ENCODE measurements around the gene BPTF.
A peak's percentile ranks its signal among the peaks of the same experiment; 100 is the strongest.
"Not testable (repeated sequence)": the region's sequence is repeated elsewhere in the genome, so short reads cannot be mapped to it uniquely, and the experiment has no call there.

The BPTF gene

DNA sequence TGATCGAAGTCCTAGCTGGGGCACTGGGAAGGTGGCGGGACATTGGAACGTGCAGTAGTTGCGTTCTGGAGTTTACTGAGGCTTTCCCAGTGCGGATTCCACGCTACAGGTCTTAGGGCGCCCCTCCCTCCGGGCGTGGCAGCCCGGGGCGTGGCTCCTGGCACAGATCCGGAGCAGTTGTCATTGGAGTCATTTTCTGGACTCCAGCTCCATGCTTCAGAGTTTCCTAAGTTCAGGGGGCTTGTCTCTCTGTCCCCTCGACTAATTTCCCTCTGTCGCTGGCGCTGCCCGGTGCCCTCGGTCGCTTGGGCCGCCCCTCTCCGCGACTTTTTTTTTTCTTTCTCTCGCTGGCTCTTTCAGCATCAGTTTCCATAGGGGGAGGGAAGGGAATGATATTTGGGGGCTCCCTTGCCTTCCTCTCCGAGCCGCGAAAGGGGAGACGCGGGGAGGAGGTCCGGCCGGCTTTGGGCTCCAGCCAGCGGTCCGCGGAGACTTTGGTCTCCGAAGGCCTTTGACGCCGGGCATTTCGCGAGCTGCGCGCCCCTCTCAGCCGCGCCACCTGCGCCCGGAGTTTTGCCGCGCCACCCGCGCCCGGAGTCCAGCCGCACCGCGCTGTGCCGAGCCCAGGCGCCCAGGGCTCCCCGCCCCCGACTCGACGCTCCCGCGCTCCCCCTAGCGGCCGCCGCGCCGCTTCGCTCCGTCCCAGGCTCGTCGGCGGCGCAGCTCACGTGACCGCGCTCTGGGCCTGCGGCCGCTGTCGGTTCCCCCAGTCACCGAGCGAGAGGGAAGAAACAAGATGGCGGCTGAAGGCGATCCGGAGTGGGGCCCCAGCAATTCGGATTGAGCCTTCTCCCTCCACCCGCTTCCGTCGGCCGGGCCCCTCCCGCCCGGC is at the start of gene BPTF:
BPTF (plus strand) TSS at position 769 of the 892 bp plus-strand sequence. CDS start 222 bp downstream, outside the sequence.
- peak within 1 kb of the TSS; percentile 73 to 93 for H3K4me3 ChIP-seq (ENCODE audit: low read depth in 1 of 2, low read length in 2 of 2)
- H3K27me3 ChIP-seq (ENCODE audit: control insufficient read depth in 1 of 2, insufficient read depth in 2 of 2, low read length in 2 of 2): no peaks in the 10 kb centered on the region
- H3K4me1 ChIP-seq (ENCODE audit: insufficient read depth, low read length): peaks cover 8% of the 10 kb centered on the region
- H3K36me3 ChIP-seq (ENCODE audit: insufficient read depth, low read length): no peaks in the 10 kb centered on the region
- no peaks in the 10 kb centered on the region for H3K9me3 ChIP-seq (ENCODE audit: low read length)
- H3K27ac ChIP-seq (ENCODE audit: low read depth, low read length): peak within 1 kb of the TSS; percentile 58
- no peak within 1 kb of the TSS for H3K9ac ChIP-seq (ENCODE audit: low read length)

DNA sequence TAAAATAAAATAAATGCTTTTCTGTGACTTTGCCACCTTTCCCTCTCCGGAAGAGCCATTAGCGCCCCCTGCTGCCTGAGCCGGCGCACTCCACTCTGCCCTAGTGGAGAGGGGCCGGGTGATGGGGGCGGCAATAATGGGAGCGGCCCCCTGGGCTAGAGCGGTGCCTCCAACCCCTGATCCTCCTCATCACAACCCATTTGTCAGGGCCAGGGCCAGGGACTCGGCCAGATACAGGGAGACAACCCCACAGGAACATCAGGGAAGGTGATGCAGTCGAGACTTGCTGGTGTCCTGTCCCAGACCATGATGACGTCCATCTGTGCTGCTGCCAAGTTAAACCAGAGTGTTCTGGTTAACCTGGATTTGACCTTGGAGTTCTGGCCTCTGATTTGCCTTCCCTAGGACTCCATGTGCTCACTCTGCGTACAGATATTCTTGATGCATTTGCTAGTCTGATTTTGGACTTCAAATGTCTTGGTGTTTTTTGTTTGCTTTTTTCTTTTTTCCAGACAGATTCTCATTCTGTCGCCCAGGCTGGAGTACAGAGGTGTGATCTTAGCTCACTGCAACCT is 46.1 kb upstream of the BPTF start:
- Histone ChIP-seq H3K27ac (ENCODE audit: low read depth, low read length) (no peak overlapping the region), H3K4me3 (ENCODE audit: low read depth in 1 of 2, low read length in 2 of 2) (no peak overlapping the region)

GRCh38 chr17:67784364-67785121 is 40.8 kb upstream of the BPTF start:
- Histone ChIP-seq H3K9ac (ENCODE audit: low read length) (no peak overlapping the region), H3K4me3 (ENCODE audit: low read depth in 1 of 2, low read length in 2 of 2) (no peak overlapping the region), H3K36me3 (ENCODE audit: insufficient read depth, low read length) (no peaks in the 10 kb centered on the region), H3K27ac (ENCODE audit: low read depth, low read length) (no peak overlapping the region), H3K27me3 (ENCODE audit: control insufficient read depth in 1 of 2, insufficient read depth in 2 of 2, low read length in 2 of 2) (no peaks in the 10 kb centered on the region), H3K9me3 (ENCODE audit: low read length) (no peaks in the 10 kb centered on the region), H3K4me1 (ENCODE audit: insufficient read depth, low read length) (no peaks in the 10 kb centered on the region)

More for the DNA sequence above, 46.1 kb upstream of the BPTF start:
- H3K9ac ChIP-seq (ENCODE audit: low read length): no peak overlapping the region
- no peaks in the 10 kb centered on the region for H3K4me1 ChIP-seq (ENCODE audit: insufficient read depth, low read length)
- no peaks in the 10 kb centered on the region for H3K36me3 ChIP-seq (ENCODE audit: insufficient read depth, low read length)
- H3K9me3 ChIP-seq (ENCODE audit: low read length): no peaks in the 10 kb centered on the region
- no peaks in the 10 kb centered on the region for H3K27me3 ChIP-seq (ENCODE audit: control insufficient read depth in 1 of 2, insufficient read depth in 2 of 2, low read length in 2 of 2)

DNA sequence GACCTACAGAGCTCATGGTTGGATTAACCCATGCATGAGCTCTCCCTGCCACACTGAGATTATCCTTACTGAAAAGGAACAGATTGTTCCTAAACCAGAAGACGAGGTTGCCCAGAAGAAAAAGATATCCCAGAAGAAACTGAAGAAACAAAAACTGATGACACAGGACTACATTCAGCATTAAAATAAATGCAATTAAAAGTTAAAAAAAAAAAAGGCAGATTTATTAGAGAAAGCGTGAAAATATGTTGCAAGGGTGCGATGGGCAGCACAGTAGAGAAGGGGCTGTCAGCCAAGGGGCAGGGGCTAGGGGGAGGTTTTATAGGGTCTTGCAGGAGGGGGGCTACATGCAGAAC is 40.2 kb upstream of the BPTF start:
- H3K27ac ChIP-seq (ENCODE audit: low read depth, low read length): no peak overlapping the region
- no peaks in the 10 kb centered on the region for H3K9me3 ChIP-seq (ENCODE audit: low read length)
- H3K4me3 ChIP-seq (ENCODE audit: low read depth in 1 of 2, low read length in 2 of 2): no peak overlapping the region
- H3K9ac ChIP-seq (ENCODE audit: low read length): no peak overlapping the region
- no peaks in the 10 kb centered on the region for H3K27me3 ChIP-seq (ENCODE audit: control insufficient read depth in 1 of 2, insufficient read depth in 2 of 2, low read length in 2 of 2)
- H3K36me3 ChIP-seq (ENCODE audit: insufficient read depth, low read length): no peaks in the 10 kb centered on the region
- H3K4me1 ChIP-seq (ENCODE audit: insufficient read depth, low read length): no peaks in the 10 kb centered on the region

- no peaks in the 10 kb centered on the region for H3K9me3 ChIP-seq (ENCODE audit: low read length)
- no peak overlapping the region for H3K27ac ChIP-seq (ENCODE audit: low read depth, low read length)
- no peaks in the 10 kb centered on the region for H3K27me3 ChIP-seq (ENCODE audit: control insufficient read depth in 1 of 2, insufficient read depth in 2 of 2, low read length in 2 of 2)
- no peaks in the 10 kb centered on the region for H3K36me3 ChIP-seq (ENCODE audit: insufficient read depth, low read length)
- no peak overlapping the region for H3K9ac ChIP-seq (ENCODE audit: low read length)
- no peaks in the 10 kb centered on the region for H3K4me1 ChIP-seq (ENCODE audit: insufficient read depth, low read length)
- H3K4me3 ChIP-seq (ENCODE audit: low read depth in 1 of 2, low read length in 2 of 2): no peak overlapping the region
These were observed 39.8 kb upstream of the BPTF start for GRCh38 chr17:67785504-67785903.

DNA sequence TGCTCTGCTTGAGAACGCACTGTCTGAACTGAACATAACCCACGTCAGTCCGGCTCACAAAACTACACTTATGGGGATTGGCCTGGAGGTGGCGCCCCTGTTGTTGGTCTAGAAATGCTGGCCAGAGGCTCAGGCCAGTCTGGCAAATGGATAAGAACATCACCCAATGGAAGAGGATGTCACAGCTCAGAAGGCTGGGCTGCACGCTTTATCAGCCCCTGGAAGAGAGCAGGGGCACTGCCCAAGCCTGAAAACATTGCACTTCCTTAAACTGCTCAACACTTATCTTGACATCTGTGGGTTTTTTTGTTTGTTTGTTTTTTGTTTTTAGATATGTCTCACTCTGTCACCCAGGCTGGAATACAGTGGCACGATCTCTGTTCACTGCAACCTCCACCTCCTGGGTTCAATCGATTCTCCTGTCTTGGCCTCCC is 24.8 kb upstream of the BPTF start:
- Histone ChIP-seq H3K36me3 (ENCODE audit: insufficient read depth, low read length) (no peaks in the 10 kb centered on the region), H3K9ac (ENCODE audit: low read length) (no peak overlapping the region), H3K4me1 (ENCODE audit: insufficient read depth, low read length) (no peaks in the 10 kb centered on the region), H3K9me3 (ENCODE audit: low read length) (no peaks in the 10 kb centered on the region), H3K27me3 (ENCODE audit: control insufficient read depth in 1 of 2, insufficient read depth in 2 of 2, low read length in 2 of 2) (no peaks in the 10 kb centered on the region), H3K27ac (ENCODE audit: low read depth, low read length) (no peak overlapping the region), H3K4me3 (ENCODE audit: low read depth in 1 of 2, low read length in 2 of 2) (no peak overlapping the region)

- no peak overlapping the region for H3K27ac ChIP-seq (ENCODE audit: low read depth, low read length)
- no peak overlapping the region for H3K4me3 ChIP-seq (ENCODE audit: low read depth in 1 of 2, low read length in 2 of 2)
- H3K9me3 ChIP-seq (ENCODE audit: low read length): no peaks in the 10 kb centered on the region
- H3K36me3 ChIP-seq (ENCODE audit: insufficient read depth, low read length): no peaks in the 10 kb centered on the region
- no peaks in the 10 kb centered on the region for H3K27me3 ChIP-seq (ENCODE audit: control insufficient read depth in 1 of 2, insufficient read depth in 2 of 2, low read length in 2 of 2)
- no peaks in the 10 kb centered on the region for H3K4me1 ChIP-seq (ENCODE audit: insufficient read depth, low read length)
- no peak overlapping the region for H3K9ac ChIP-seq (ENCODE audit: low read length)
These were observed 23.6 kb upstream of the BPTF start for GRCh38 chr17:67801626-67802175.

DNA sequence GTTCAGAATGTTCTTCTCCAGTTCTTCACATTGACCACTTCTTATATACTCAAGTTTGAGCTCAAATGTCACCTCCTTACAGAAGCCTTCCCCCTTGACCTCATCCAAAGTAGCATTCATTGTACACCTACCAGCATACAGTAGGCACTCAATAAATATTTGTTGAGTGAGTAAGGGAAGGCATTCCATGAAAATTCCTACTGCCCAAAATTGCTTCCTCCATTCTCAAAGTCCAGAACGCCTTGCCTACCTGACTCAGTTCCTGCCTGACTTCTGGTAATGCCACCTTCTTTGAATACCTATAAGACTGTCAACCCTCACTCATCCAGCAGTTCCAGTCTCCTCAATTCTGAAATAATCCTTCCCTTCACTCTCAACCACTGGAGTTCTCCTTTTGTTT is 14.8 kb upstream of the BPTF start:
- Histone ChIP-seq H3K27me3 (ENCODE audit: control insufficient read depth in 1 of 2, insufficient read depth in 2 of 2, low read length in 2 of 2) (no peaks in the 10 kb centered on the region), H3K36me3 (ENCODE audit: insufficient read depth, low read length) (no peaks in the 10 kb centered on the region), H3K9me3 (ENCODE audit: low read length) (no peaks in the 10 kb centered on the region), H3K4me1 (ENCODE audit: insufficient read depth, low read length) (no peaks in the 10 kb centered on the region), H3K4me3 (ENCODE audit: low read depth in 1 of 2, low read length in 2 of 2) (no peak overlapping the region), H3K27ac (ENCODE audit: low read depth, low read length) (no peak overlapping the region), H3K9ac (ENCODE audit: low read length) (no peak overlapping the region)

DNA sequence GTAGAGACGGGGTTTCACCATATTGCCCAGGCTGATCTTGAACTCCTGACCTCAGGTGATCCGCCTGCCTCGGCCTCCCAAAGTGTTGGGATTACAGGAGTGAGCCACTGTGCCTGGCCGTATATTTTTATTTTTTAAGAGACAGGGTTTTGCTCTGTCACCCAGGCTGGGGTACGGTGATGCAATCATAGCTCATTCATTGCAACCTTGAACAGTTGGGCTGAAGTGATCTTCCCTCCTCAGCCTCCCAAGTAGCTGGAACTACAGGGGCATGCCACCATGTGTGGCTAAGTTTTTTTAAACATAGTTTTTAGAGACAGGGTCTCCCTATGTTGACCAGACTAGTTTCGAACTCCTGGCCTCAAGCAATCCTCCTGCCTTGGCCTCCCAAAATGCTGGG is 12.9 kb upstream of the BPTF start:
- H3K27me3 ChIP-seq (ENCODE audit: control insufficient read depth in 1 of 2, insufficient read depth in 2 of 2, low read length in 2 of 2); H3K9me3 ChIP-seq (ENCODE audit: low read length); H3K9ac ChIP-seq (ENCODE audit: low read length); H3K4me3 ChIP-seq (ENCODE audit: low read depth in 1 of 2, low read length in 2 of 2); H3K27ac ChIP-seq (ENCODE audit: low read depth, low read length); H3K36me3 ChIP-seq (ENCODE audit: insufficient read depth, low read length); H3K4me1 ChIP-seq (ENCODE audit: insufficient read depth, low read length): not testable (repeated sequence)

DNA sequence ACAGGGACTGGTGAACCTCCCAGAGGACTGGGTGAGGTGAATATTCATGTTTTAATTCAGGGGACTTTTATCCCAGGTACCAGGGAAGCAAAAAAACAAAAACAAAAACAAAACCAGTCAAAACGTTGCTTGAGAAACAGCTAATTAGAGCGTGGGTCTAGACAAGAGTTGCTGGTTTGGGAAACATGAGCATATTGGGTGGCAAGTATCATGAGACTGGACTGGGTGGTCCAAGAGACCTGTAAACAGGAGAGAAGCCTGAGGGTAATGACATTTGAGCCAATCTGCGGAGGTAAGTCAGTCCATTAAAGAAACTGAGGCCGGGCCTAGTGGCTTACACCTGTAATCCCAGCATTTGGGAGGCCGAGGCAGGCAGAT is 11.5 kb upstream of the BPTF start:
- H3K4me1 ChIP-seq (ENCODE audit: insufficient read depth, low read length): no peaks in the 10 kb centered on the region
- no peak overlapping the region for H3K27ac ChIP-seq (ENCODE audit: low read depth, low read length)
- no peaks in the 10 kb centered on the region for H3K27me3 ChIP-seq (ENCODE audit: control insufficient read depth in 1 of 2, insufficient read depth in 2 of 2, low read length in 2 of 2)
- no peaks in the 10 kb centered on the region for H3K36me3 ChIP-seq (ENCODE audit: insufficient read depth, low read length)
- H3K4me3 ChIP-seq (ENCODE audit: low read depth in 1 of 2, low read length in 2 of 2): no peak overlapping the region
- no peak overlapping the region for H3K9ac ChIP-seq (ENCODE audit: low read length)
- H3K9me3 ChIP-seq (ENCODE audit: low read length): no peaks in the 10 kb centered on the region

All from muscle layer of colon (tissue), 2 donors.